CD4-positive, alpha-beta T cell (primary cell): ENCODE measurements around the gene FOSL2. TPM values are rescaled to one million over a fixed set of nuclear protein-coding genes. Genes with fewer than 3 reads are reported as not detected.

Experiments
- ATAC-seq: fragments of 200-7000 bp; cut with Tn5 transposase; one replicate; pipeline ENCODE4 v1.10.0; 2022; ENCODE audit warnings: mild to moderate bottlenecking; ENCODE audit not compliant: poor library complexity
- CTCF ChIA-PET: fragments of 350-600 bp; sonication (Branson Sonifier 250); formaldehyde crosslinking; loops from one replicate; lab custom pipeline; 2021; ENCODE audit warnings: antibody characterized with exemption, inconsistent platforms; lab: Charles Lee
- POLR2A ChIA-PET: fragments of 350-600 bp; sonication (Branson Sonifier 250); formaldehyde crosslinking; loops from one replicate; lab custom pipeline; 2021; ENCODE audit warnings: antibody characterized with exemption, inconsistent platforms; lab: Charles Lee
- DNase-seq, 14 experiments: peaks; one replicate each; pipeline ENCODE4 v3.0.0-alpha.2; 2013 to 2020; ENCODE audit warnings: mixed read lengths in 2 of 14
- H3K27ac ChIP-seq, 2 donors: one replicate each; pipeline versions ENCODE4 v1.5.1 to v1.7.0; 2013; ENCODE audit warnings: low read length in 2 of 2, low read depth in 1 of 2, mild to moderate bottlenecking in 1 of 2
- H3K27me3 ChIP-seq, 2 experiments: 1 replicate in 1 of 2; 2 replicates in 1 of 2; pipeline versions ENCODE4 v1.6.1 to v1.7.0; 2013; ENCODE audit warnings: low read length in 2 of 2, control low read depth in 1 of 2, mild to moderate bottlenecking in 1 of 2, moderate library complexity in 1 of 2; ENCODE audit not compliant: insufficient read depth in 2 of 2, control insufficient read depth in 1 of 2
- H3K36me3 ChIP-seq: one replicate; pipeline ENCODE4 v1.6.1; 2013; ENCODE audit warnings: low read length, control low read depth; ENCODE audit not compliant: insufficient read depth
- H3K4me1 ChIP-seq: one replicate; pipeline ENCODE4 v1.6.1; 2013; ENCODE audit warnings: low read length, control low read depth; ENCODE audit not compliant: insufficient read depth
- H3K4me3 ChIP-seq: one replicate; pipeline ENCODE4 v1.5.1; 2013; ENCODE audit warnings: mild to moderate bottlenecking, low read length, moderate library complexity
- H3K9me3 ChIP-seq, 2 experiments: 1 replicate in 1 of 2; 2 replicates in 1 of 2; pipeline versions ENCODE4 v1.6.1 to v1.7.0; 2013; ENCODE audit warnings: low read length in 2 of 2, mild to moderate bottlenecking in 2 of 2, control low read depth in 1 of 2, moderate library complexity in 1 of 2; ENCODE audit not compliant: control insufficient read depth in 1 of 2, insufficient read depth in 1 of 2
- H3K27ac Mint-ChIP-seq: one replicate; pipeline ENCODE4 v1.8.0; 2020; ENCODE audit warnings: mixed read lengths
- H3K27me3 Mint-ChIP-seq: one replicate; pipeline ENCODE4 v1.8.0; 2021; ENCODE audit warnings: mixed read lengths
- H3K36me3 Mint-ChIP-seq: one replicate; pipeline ENCODE4 v1.8.0; 2021; ENCODE audit warnings: low read depth, mixed read lengths
- H3K4me1 Mint-ChIP-seq: one replicate; pipeline ENCODE4 v1.8.0; 2021; ENCODE audit warnings: low read depth, mixed read lengths
- H3K4me3 Mint-ChIP-seq: one replicate; pipeline ENCODE4 v1.8.0; 2020; ENCODE audit warnings: mild to moderate bottlenecking, mixed read lengths
- H3K9me3 Mint-ChIP-seq: one replicate; pipeline ENCODE4 v1.8.0; 2020; ENCODE audit warnings: mixed read lengths
- CTCF ChIP-seq: fragments of 200-600 bp; IDR thresholded peaks from one replicate; pipeline ENCODE4 v1.8.0; 2022; ENCODE audit warnings: antibody characterized with exemption, mild to moderate bottlenecking
- intact Hi-C, 2 experiments: fragments of 100-400 bp; cut with DNase I in 1 of 2; cut with micrococcal nuclease in 1 of 2; formaldehyde crosslinking; loops; one replicate each; pipeline versions ENCODE4 v1.15.1 to v1.9.0; 2023 to 2025; cut with DNase I, micrococcal nuclease
- total RNA-seq, 174 experiments: library from RNA in 2 of 174; stranded (reverse) in 2 of 174; gene quantifications; one replicate each; pipeline ENCODE4 v1.2.3 and lab custom pipeline; 2021 to 2026

Gene FOSL2
- total RNA-seq, 2 experiments from 2014 or later, result 152 to 155 TPM

- DNase-seq, result no peak
- H3K36me3 ChIP-seq, result no peaks in the 10 kb centered on the region
- H3K9me3 Mint-ChIP-seq, result no peaks in the 10 kb centered on the region
- TF ChIP-seq CTCF, result no peak
- H3K27ac ChIP-seq, result no peak overlapping the region
- peaks cover 11% of the 10 kb centered on the region for H3K4me1 ChIP-seq
- ATAC-seq, result no peak
- H3K9me3 ChIP-seq, result no peaks in the 10 kb centered on the region
- intact Hi-C loops, result loop anchor here in 1 of 2 experiments (5.0 kb wide), 1 partner anchor 42 kb away; no protein-coding TSS in a partner anchor
- ChIA-PET CTCF (no interaction called here), POLR2A (interaction anchor here (0.9 kb wide), 1 partner anchor 56 kb away, joined by 3 read pairs; the partner anchor contains the start of gene FOSL2)
- no peaks in the 10 kb centered on the region for H3K27me3 Mint-ChIP-seq
- no peaks in the 10 kb centered on the region for H3K4me1 Mint-ChIP-seq
- H3K4me3 ChIP-seq, result no peak overlapping the region
- H3K36me3 Mint-ChIP-seq, result no peaks in the 10 kb centered on the region
- no peak overlapping the region for H3K27ac Mint-ChIP-seq
- no peak overlapping the region for H3K4me3 Mint-ChIP-seq
- H3K27me3 ChIP-seq, result no peaks in the 10 kb centered on the region
Observed at GRCh38 chr2:28449126-28449487, 56.4 kb downstream of the FOSL2 start.

GRCh38 chr2:28449488-28450395 is 57.1 kb downstream of the FOSL2 start:
- Histone ChIP-seq H3K27me3 (no peaks in the 10 kb centered on the region), H3K9me3 (no peaks in the 10 kb centered on the region), H3K27ac (no peak overlapping the region), H3K36me3 (no peaks in the 10 kb centered on the region), H3K4me1 (peaks cover 11% of the 10 kb centered on the region), H3K4me3 (no peak overlapping the region)
- DNase-seq (peak in 7 of 14 experiments; percentile 17 to 63 (median 29)), ATAC-seq (no peak)
- Mint-ChIP-seq H3K36me3 (no peaks in the 10 kb centered on the region), H3K27ac (no peak overlapping the region), H3K27me3 (no peaks in the 10 kb centered on the region), H3K4me3 (no peak overlapping the region), H3K9me3 (no peaks in the 10 kb centered on the region), H3K4me1 (no peaks in the 10 kb centered on the region)
- no peak for TF ChIP-seq CTCF
- CTCF ChIA-PET, result no interaction called here
- POLR2A ChIA-PET, result interaction anchor here (0.9 kb wide), 1 partner anchor 57 kb away, joined by 3 read pairs; the partner anchor contains the start of gene FOSL2
- intact Hi-C loops, result loop anchor here (2.0 to 5.0 kb wide), 5 partner anchors 42 to 642 kb away; partner anchors contain the start of gene FOSL2 (in 1 of the 2)

GRCh38 chr2:28450901-28451565 is 58.4 kb downstream of the FOSL2 start:
- ATAC-seq, result no peak
- Mint-ChIP-seq H3K27me3 (no peaks in the 10 kb centered on the region), H3K9me3 (no peaks in the 10 kb centered on the region), H3K4me1 (no peaks in the 10 kb centered on the region), H3K4me3 (no peak overlapping the region), H3K27ac (no peak overlapping the region), H3K36me3 (no peaks in the 10 kb centered on the region)
- H3K27me3 ChIP-seq, result no peaks in the 10 kb centered on the region
- no peaks in the 10 kb centered on the region for H3K36me3 ChIP-seq
- ChIA-PET CTCF (no interaction called here), POLR2A (no interaction called here)
- TF ChIP-seq CTCF, result no peak
- intact Hi-C loops, result loop anchor here (2.0 to 5.0 kb wide), 5 partner anchors 44 to 644 kb away; partner anchors contain the start of gene FOSL2 (in 1 of the 2)
- no peak for DNase-seq
- H3K9me3 ChIP-seq, result no peaks in the 10 kb centered on the region
- H3K4me1 ChIP-seq, result peaks cover 11% of the 10 kb centered on the region
- H3K27ac ChIP-seq, result no peak overlapping the region
- H3K4me3 ChIP-seq, result no peak overlapping the region
